Endothelial cell (in vitro differentiated cells): ENCODE data around the gene ZNF597. TPM values are rescaled to one million over a fixed set of nuclear protein-coding genes. Genes with fewer than 3 reads are reported as not detected.
A peak's percentile ranks its signal among the peaks of the same experiment; 100 is the strongest.

Experiments used
- DNase-seq: peaks from one replicate; pipeline ENCODE4 v3.0.0; 2021; ENCODE audit warnings: low spot score
- H3K27ac Mint-ChIP-seq: one replicate; pipeline ENCODE4 v1.8.0; 2021; ENCODE audit warnings: mixed read lengths, inconsistent platforms; ENCODE audit not compliant: unreplicated experiment
- H3K27me3 Mint-ChIP-seq: one replicate; pipeline ENCODE4 v1.8.0; 2021; ENCODE audit warnings: mild to moderate bottlenecking, moderate library complexity, mixed read lengths, inconsistent platforms; ENCODE audit not compliant: unreplicated experiment
- H3K36me3 Mint-ChIP-seq: one replicate; pipeline ENCODE4 v1.8.0; 2021; ENCODE audit warnings: mild to moderate bottlenecking, low read depth, mixed read lengths, inconsistent platforms; ENCODE audit not compliant: unreplicated experiment
- H3K4me1 Mint-ChIP-seq: one replicate; pipeline ENCODE4 v1.8.0; 2021; ENCODE audit warnings: mild to moderate bottlenecking, mixed read lengths, inconsistent platforms; ENCODE audit not compliant: unreplicated experiment
- H3K4me3 Mint-ChIP-seq: one replicate; pipeline ENCODE4 v1.8.0; 2021; ENCODE audit warnings: mild to moderate bottlenecking, mixed read lengths, inconsistent platforms; ENCODE audit not compliant: unreplicated experiment
- H3K9me3 Mint-ChIP-seq: one replicate; pipeline ENCODE4 v1.8.0; 2021; ENCODE audit warnings: mixed read lengths, inconsistent platforms; ENCODE audit not compliant: unreplicated experiment
- total RNA-seq: library from RNA; stranded (reverse); fragmentation: NEBNext Ultra II Directional; extraction: Animal tissue kit (Norgen Biotek cat#: 25700); gene quantifications from one replicate; pipeline ENCODE4 v1.2.1, GENCODE V29; 2021; ENCODE audit not compliant: unreplicated experiment
- TF ChIP-seq, protein P1 (sequence below): fragments of 200-600 bp; sonication (generic); IDR thresholded peaks from one replicate; pipeline ENCODE4 v1.5.0; 2021; ENCODE audit warnings: antibody characterized with exemption; ENCODE audit not compliant: unreplicated experiment

Gene ZNF597
- total RNA-seq, 1 donor from 2014 or later: 5.7 TPM

DNA sequence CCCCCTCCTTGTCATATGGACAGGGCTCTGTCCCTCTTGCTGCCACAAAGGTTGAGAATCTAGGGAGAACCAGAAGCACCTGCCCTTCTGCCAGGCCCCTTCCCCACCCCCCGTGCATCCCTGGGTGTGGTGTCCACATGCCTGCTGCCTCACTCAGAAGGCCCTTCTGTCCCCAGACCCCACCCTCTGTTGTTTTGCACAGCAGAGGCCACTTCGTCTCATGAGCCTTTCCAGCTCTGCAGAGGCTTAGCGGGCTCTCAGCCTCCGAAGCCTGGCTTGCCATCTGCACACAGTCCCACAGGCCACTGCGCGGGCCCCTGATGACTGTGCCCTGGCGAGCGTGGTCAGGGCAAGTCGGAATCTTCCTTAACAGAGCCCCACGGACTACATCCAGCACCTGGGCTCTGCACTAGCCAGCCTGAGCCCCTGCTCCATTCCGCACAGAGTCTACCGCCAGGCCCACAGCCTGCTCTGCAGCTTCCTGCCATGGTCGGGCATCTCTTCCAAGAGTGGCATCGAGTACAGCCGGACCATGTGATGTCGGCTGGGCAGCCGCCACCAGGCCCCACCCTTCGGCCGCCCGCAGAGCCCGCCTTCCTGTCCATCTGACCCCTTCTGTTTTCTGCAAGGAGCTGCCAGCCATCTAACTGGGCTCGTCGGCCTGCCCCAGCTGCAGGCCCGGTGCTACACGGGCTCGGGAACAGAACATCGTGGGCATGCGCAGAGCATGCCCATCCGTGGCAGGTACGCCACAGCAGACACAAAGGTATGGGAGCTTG lies 41.2 kb upstream of the ZNF597 start:
- H3K27ac Mint-ChIP-seq: no peak overlapping the region

DNA sequence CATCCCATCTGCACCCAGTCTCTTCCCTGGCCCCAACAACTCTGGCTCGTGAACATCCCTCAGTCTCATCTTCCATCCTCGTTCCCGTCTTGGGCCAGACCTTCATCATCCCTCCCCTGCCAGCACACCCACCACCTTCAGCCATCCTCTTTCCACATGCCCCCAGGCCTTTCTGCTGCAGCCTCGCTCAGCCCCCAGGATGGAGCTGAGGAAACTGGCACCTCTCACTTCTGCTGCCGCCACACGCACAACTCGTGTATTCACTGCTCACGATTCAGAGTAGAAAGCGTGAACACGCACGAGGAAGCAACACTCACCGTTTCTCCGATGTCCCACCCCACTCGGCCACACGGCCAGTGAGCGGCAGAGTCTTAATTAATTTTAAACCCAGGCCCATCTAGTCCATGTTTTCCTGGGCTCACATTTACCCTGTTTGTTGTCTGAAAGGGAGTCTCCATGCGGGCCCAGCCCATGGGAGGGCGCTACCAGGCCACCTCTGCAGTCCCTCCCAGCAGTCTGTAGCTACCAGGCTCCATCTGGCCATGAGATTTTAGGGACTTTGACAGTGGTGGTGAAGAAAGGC lies 39.4 kb upstream of the ZNF597 start:
- H3K27me3 Mint-ChIP-seq: peaks cover 8% of the 10 kb centered on the region
- TF ChIP-seq, protein P1, sequence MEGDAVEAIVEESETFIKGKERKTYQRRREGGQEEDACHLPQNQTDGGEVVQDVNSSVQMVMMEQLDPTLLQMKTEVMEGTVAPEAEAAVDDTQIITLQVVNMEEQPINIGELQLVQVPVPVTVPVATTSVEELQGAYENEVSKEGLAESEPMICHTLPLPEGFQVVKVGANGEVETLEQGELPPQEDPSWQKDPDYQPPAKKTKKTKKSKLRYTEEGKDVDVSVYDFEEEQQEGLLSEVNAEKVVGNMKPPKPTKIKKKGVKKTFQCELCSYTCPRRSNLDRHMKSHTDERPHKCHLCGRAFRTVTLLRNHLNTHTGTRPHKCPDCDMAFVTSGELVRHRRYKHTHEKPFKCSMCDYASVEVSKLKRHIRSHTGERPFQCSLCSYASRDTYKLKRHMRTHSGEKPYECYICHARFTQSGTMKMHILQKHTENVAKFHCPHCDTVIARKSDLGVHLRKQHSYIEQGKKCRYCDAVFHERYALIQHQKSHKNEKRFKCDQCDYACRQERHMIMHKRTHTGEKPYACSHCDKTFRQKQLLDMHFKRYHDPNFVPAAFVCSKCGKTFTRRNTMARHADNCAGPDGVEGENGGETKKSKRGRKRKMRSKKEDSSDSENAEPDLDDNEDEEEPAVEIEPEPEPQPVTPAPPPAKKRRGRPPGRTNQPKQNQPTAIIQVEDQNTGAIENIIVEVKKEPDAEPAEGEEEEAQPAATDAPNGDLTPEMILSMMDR: no peak
- DNase-seq: no peak
- no peaks in the 10 kb centered on the region for H3K4me1 Mint-ChIP-seq
- H3K27ac Mint-ChIP-seq: peak overlapping the region; percentile 13
- H3K4me3 Mint-ChIP-seq: peak overlapping the region; percentile 21
- H3K9me3 Mint-ChIP-seq: no peaks in the 10 kb centered on the region
- peaks cover 37% of the 10 kb centered on the region for H3K36me3 Mint-ChIP-seq

More for the DNA sequence above, 41.2 kb upstream of the ZNF597 start:
- Mint-ChIP-seq H3K27me3 (peaks cover 14% of the 10 kb centered on the region), H3K36me3 (peaks cover 33% of the 10 kb centered on the region), H3K4me1 (no peaks in the 10 kb centered on the region), H3K9me3 (no peaks in the 10 kb centered on the region), H3K4me3 (no peak overlapping the region)
- DNase-seq: no peak
- TF ChIP-seq, protein P1: no peak

DNA sequence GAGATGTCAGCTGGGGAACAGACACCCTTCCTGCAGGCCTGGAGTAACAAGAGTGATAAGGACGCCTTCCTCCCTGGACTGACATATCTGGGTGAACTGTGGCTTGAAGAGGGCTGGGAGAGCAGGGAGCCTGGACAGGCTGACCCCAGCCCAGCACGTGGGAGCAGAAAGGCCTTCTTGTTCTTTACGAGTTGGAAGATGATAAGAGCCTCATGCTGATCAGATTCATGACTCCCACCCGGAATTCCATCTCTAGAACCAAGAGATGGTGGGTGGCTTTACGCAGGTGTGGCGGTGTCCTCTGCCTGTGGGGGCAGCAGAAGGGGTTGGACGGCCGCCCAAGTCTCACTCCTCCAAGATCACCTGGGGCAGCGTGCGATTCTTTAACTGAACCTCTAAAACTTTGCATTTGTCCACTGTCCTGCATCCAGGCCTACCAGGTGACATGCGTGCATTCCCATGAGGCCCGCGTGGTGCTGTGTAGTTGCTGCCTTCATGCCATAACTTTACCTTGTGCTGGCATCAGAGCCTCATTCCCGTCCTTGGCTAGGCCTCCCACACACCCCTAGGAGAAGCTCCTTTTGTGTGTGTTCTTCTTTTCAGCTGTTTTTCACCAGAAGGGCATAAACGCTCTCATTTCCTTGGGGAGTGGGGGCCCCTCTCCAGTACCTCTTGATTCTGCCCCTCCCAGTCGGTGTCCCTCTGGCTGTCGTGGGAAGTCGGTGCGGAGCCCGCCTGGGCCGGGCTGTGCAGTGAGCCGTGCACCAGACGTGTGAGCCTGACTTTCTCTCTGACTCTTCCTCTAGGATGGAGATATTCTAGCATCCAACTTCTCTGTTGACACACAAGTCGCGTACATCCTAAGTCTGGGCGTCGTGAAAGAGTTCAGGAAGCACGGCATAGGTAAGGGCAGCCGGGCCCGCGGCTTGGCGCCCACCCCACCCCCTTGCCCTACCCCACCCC lies 38.7 kb upstream of the ZNF597 start:
- Mint-ChIP-seq H3K27me3 (peaks cover 7% of the 10 kb centered on the region), H3K4me1 (no peaks in the 10 kb centered on the region), H3K27ac (peak overlapping the region; percentile 30), H3K9me3 (no peaks in the 10 kb centered on the region), H3K36me3 (peaks cover 39% of the 10 kb centered on the region), H3K4me3 (no peak overlapping the region)
- DNase-seq: no peak
- TF ChIP-seq, protein P1: no peak

GRCh38 chr16:3480901-3481695 lies 37.8 kb upstream of the ZNF597 start:
- Mint-ChIP-seq H3K27ac (peak overlapping the region; percentile 30), H3K4me1 (no peaks in the 10 kb centered on the region), H3K4me3 (no peak overlapping the region), H3K27me3 (peaks cover 7% of the 10 kb centered on the region), H3K36me3 (peaks cover 39% of the 10 kb centered on the region), H3K9me3 (no peaks in the 10 kb centered on the region)
- TF ChIP-seq, protein P1: no peak
- no peak for DNase-seq
